ENCODE measurements around the gene ANKRD34A.

Gene ANKRD34A

GRCh38 chr1:145965119-145965744, 857 bp upstream of the ANKRD34A start:
- no peak for DNase-seq (ENCODE audit: low read depth)

GRCh38 chr1:145963265-145964019, 933 bp downstream of the ANKRD34A start:
- no peak for DNase-seq (ENCODE audit: low read depth)

DNA sequence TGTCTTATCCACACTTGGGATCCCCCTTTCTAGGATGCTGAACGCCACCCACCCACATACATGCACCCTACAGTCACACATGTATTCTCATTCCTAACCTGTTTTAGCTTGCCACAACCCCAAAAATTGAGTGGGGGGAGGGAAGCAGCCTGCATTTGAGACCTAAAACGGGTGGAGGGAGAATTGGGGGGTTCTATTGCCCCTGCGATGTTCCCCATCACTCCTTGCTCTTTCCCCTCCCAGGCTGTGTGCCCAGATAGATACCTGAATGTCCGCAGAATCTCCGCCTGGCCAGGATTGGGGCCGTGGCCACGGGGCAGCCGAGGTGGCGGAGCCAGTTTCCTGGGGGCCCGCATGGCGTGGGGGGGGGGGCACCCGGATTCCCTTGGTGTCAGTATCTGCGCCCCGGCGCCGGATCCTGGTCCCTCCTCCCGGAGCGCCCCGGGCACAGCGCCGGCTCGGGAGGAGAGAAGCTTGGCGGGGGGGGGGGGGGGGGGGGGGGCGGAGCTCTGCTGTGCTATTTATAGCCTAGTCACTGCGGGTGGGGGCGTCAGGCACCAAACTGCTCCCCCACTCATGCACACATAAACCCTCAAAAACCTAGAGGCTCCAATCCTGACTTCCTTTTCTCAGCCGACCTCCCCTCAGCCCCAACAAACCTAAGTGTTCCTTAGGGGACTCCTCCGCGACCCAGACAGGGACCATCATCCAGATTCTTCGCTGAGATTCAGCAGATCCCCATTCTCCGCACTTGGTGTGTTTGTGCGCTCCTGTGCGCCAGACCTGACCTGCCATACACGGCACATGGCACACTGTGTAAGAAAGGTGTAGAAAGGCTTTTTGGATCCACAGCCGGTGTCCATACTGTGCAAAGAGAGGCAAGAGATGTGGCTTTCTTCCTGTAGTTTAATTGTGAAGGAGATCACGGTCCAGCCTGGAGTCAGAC, 1.9 kb downstream of the ANKRD34A start:
- no peak for DNase-seq (ENCODE audit: low read depth)

GRCh38 chr1:145961425-145962156, 2.8 kb downstream of the ANKRD34A start:
- DNase-seq (ENCODE audit: low read depth): no peak

DNA sequence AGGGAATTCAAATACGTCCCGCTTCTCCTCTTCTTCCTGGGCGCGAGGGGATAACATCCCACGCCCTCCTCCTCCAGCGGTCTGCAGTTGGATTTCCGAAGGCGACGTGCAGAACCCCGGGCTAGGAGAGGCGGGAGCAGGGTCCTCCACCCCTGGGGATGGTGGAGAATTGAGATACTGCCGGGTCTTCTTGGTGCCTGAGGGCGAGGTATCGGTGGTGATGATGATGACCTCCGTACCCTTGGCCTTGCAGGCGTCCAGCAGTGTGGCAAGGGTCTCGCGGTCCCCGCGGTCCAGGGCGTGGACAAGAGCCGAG, 3.3 kb downstream of the ANKRD34A start:
- DNase-seq (ENCODE audit: low read depth): no peak

GRCh38 chr1:145960468-145961108, 3.8 kb downstream of the ANKRD34A start:
- no peak for DNase-seq (ENCODE audit: low read depth)

DNA sequence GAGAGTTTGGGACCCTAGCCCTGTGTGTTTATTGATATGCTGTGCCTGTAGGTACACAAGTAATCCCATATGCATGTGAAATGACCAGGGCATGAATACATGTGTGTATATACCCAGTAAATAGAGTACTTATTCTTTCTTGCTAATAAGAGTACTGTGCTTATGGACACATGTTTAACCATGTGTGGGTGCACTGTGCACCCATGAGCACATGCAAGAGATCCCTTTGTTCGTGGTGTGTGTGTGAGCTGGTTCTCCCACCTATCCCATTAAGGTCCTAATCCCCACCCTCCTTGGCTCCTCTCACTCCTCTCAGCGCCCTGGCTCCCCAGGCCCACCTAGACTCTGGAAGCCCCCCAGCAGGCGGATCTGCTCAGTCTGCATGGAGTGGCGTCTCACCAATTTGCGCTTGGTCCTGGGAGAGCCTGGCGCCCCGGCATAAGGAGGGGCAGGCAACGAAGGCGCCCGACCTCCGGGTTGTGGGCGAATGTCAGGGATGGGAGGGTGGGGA, 4.4 kb downstream of the ANKRD34A start:
- DNase-seq (ENCODE audit: low read depth): no peak

DNA sequence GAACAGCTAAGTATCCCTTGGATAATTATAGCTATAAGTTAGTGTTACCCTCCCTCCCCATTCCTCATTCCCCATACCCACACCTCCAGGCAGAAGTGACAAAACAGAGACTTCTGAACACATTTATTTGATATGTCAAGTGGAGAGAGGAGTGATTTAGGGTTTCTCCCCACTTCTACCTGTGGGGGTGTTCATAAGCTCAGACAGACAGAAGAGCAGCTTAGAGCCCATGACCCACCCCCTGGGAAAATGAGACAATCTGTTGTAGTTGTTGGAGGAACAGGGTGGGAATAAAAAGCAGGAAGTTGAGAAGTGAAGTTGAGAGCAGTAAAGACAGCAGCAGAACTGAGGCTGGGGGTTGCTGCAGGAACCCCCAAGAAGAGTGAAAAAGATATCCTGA, 5.0 kb downstream of the ANKRD34A start:
- DNase-seq (ENCODE audit: low read depth): no peak

- no peak for DNase-seq (ENCODE audit: low read depth)
Measured at GRCh38 chr1:145958734-145959133, 5.6 kb downstream of the ANKRD34A start.

DNA sequence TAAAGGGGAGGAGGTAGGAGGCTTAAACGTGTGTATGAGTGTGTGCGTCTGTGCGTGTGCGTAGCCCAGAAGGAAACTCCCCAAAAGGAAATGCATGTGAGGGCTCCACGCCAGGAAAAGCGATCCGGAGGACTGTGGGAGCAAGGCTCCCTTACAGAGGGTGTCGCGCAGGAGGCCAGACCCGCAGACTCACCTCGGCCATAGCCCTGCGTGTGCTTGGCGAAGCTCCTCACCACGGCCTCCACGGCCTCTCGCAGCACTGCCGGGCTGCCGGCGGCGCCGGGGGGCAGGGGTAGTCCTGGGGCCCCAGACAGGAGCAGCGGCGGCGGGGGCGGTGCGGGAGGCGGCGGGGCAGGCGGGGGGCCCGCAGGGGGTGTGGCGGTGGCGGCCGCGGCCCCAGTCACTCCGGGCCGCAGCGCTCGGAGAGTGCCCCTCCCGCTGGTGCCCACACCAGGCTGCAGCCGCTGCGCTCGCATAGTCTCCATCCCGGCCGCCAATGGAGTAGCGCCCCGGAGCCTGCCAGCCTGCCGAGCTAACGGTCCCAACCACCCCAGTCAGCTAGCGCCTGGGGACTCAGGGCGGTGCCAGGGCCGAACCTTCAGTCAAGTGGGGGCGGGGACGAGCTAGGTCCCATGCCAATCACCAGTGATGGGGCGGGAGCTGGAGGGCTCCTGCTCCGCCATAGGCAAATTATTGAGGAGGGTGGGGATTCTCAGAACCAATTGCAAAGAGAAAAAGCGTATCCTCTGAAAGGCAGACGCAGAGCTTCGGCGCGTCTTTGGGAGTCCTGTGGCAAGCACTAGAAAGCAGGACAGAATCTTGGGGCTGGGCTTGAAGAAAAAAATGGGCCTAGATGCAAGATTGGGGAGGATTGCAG, 6.7 kb downstream of the ANKRD34A start, which contains the start of gene LIX1L:
TSS of gene LIX1L (minus strand) at position 575 of the 877 bp plus-strand sequence. CDS start at position 485, 90 bp downstream.
- peak; percentile 96 for DNase-seq (ENCODE audit: low read depth)

GRCh38 chr1:145956781-145957442, 7.5 kb downstream of the ANKRD34A start:
- peak; percentile 40 for DNase-seq (ENCODE audit: low read depth)

DNA sequence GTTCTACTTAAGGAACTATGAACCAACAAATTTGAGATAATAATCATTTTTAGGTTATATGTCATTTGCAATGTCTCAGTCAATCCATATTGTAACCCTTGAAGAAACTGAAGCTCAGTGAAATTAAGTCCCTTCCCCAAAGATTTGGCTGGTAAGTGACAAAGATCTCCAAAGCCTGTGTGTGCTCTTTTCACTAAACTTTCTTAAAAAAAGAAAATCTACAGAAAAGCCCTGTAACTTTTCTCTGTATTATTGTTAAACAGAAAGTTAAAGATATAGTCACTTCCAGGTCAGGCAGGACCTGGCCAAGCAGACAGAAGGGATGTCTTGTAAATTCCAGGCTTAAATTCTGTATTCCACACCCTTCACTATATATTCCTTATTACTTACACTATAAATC, 8.0 kb downstream of the ANKRD34A start:
- DNase-seq (ENCODE audit: low read depth): no peak

DNA sequence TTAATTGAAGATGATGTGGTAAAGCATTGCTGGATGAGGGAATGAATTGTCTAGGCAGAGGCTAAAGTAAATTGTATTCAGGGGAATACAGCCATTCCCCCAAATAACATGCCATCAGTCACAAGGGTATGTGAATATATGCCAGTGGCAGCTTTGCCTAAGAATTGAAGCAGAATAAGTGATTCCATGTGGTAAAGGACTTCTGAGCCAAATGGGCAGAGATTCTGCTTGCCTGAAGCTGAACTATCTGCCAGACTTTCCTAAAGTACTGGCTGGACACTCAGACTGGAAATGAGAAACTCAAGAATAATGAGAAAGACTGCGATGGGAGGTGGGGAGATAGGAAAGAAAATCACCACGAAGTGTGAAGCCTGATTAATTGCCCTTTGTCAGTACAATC, 8.9 kb downstream of the ANKRD34A start:
- DNase-seq (ENCODE audit: low read depth): peak; percentile 59

DNA sequence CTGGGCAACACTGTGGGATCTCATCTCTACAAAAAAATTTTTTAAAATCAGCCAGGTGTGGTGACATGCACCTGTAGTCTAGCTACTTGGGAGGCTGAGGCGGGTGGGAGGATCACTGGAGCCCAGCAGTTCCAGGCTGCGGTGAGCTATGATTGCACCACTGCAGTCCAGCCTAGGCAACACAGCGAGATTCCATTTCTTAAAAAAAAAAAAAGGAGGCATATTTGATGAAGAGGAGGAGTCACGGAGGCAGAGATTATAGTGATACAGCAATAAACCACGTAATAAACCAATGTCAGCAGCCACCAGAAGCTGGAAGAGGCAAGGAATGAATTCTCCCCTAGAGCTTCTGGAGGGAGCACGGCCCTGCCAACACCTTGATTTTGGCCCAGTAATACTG, 10.5 kb downstream of the ANKRD34A start:
- no peak for DNase-seq (ENCODE audit: low read depth)

DNA sequence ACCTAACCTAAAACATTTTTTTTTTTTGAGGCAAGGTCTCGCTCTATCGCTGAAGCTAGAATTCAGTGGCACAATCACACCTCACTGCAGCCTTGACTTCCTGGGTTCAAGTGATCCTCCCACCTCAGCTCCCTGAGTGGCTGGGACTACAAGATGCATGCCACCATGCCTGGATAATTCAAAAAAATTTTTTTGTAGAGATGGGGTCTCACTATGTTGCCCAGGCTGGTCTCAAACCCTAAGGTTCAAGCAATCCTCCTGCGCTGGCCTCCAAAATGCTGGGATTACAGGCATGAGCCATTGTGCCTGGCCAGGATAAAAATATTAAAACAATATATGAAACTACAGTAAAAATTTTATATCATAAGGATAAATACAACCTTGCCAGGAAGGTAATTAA, 11.5 kb downstream of the ANKRD34A start:
- DNase-seq (ENCODE audit: low read depth): no peak

- DNase-seq (ENCODE audit: low read depth): no peak
Measured at GRCh38 chr1:145951526-145951925, 12.8 kb downstream of the ANKRD34A start.

- peak; percentile 94 for DNase-seq (ENCODE audit: low read depth)
Measured at GRCh38 chr1:145949219-145949618, 15.2 kb downstream of the ANKRD34A start.

- no peak for DNase-seq (ENCODE audit: low read depth)
Measured at GRCh38 chr1:145947551-145947950, 16.8 kb downstream of the ANKRD34A start.

- no peak for DNase-seq (ENCODE audit: low read depth)
Measured at GRCh38 chr1:145946477-145946986, 17.8 kb downstream of the ANKRD34A start.
